GM19023 (cell line): ENCODE data around the gene DEDD2.
"Not testable (repeated sequence)": the region's sequence is repeated elsewhere in the genome, so short reads cannot be mapped to it uniquely, and the experiment has no call there.

Experiments
- ATAC-seq: cut with Tn5 transposase; IDR thresholded peaks from one replicate; pipeline ENCODE4 v1.9.1; 2021; ENCODE audit warnings: mild to moderate bottlenecking, moderate library complexity; ENCODE audit not compliant: unreplicated experiment

The DEDD2 gene

GRCh38 chr19:42217520-42218437 is at the start of gene DEDD2:
Gene DEDD2 (minus strand): TSS chr19:42217677. CDS start chr19:42217007, 670 bp downstream.
- ATAC-seq, result peak; percentile 69

GRCh38 chr19:42266928-42267603 is 49.6 kb upstream of the DEDD2 start:
- ATAC-seq, result not testable (repeated sequence)

- ATAC-seq, result not testable (repeated sequence)
Observed at GRCh38 chr19:42266105-42266504, 48.6 kb upstream of the DEDD2 start.

GRCh38 chr19:42261763-42262162 is 44.3 kb upstream of the DEDD2 start:
- ATAC-seq, result no peak

GRCh38 chr19:42257842-42258241 is 40.4 kb upstream of the DEDD2 start:
- not testable (repeated sequence) for ATAC-seq

GRCh38 chr19:42255766-42256745 is 38.6 kb upstream of the DEDD2 start:
- no peak for ATAC-seq

- peak; percentile 58 for ATAC-seq
Observed at GRCh38 chr19:42254850-42255765, 37.6 kb upstream of the DEDD2 start, which contains the start of gene ERF. Gene ERF (minus strand): TSS chr19:42255128. CDS start chr19:42254999, 129 bp downstream.

GRCh38 chr19:42254089-42254849 is 36.8 kb upstream of the DEDD2 start:
- peak; percentile 37 for ATAC-seq

- ATAC-seq, result peak; percentile 24
Observed at GRCh38 chr19:42253245-42254088, 36.0 kb upstream of the DEDD2 start.

GRCh38 chr19:42252365-42253244 is 35.1 kb upstream of the DEDD2 start:
- no peak for ATAC-seq

- ATAC-seq, result no peak
Observed at GRCh38 chr19:42251572-42252358, 34.3 kb upstream of the DEDD2 start.

GRCh38 chr19:42250666-42251531 is 33.4 kb upstream of the DEDD2 start:
- ATAC-seq, result no peak

- ATAC-seq, result no peak
Observed at GRCh38 chr19:42250183-42250665, 32.7 kb upstream of the DEDD2 start.

- ATAC-seq, result no peak
Observed at GRCh38 chr19:42249769-42250168, 32.3 kb upstream of the DEDD2 start.

GRCh38 chr19:42249149-42249750 is 31.8 kb upstream of the DEDD2 start:
- no peak for ATAC-seq
